HepG2 (cell line): ENCODE measurements around the gene ZSWIM6. TPM values are rescaled to one million over a fixed set of nuclear protein-coding genes. Genes with fewer than 3 reads are reported as not detected.

Source experiments
- CBX2 ChIP-seq, 2 experiments: fragments of 200-600 bp in 1 of 2; sonication (generic); formaldehyde crosslinking in 1 of 2; IDR thresholded peaks; 2 replicates each; pipeline versions ENCODE4 v1.7.0 to v1.8.1; 2018 to 2022; ENCODE audit warnings: low read depth in 2 of 2, low read length in 1 of 2, mild to moderate bottlenecking in 1 of 2, missing genetic modification reagents in 1 of 2
- DR1 ChIP-seq: sonication (generic); formaldehyde crosslinking; IDR thresholded peaks from 2 replicates; pipeline ENCODE4 v1.8.0; 2021; ENCODE audit warnings: mild to moderate bottlenecking, missing genetic modification reagents, inconsistent platforms
- FUBP1 ChIP-seq: sonication (generic); formaldehyde crosslinking; IDR thresholded peaks from 2 replicates; pipeline ENCODE4 v1.5.1; 2020; ENCODE audit warnings: missing genetic modification reagents, mild to moderate bottlenecking, borderline replicate concordance
- GABPB1 ChIP-seq: IDR thresholded peaks from 2 replicates; pipeline ENCODE4 v1.6.1; 2016; ENCODE audit warnings: mild to moderate bottlenecking, missing genetic modification reagents, moderate library complexity, missing compliant biosample characterization
- GFI1 ChIP-seq: sonication (generic); formaldehyde crosslinking; IDR thresholded peaks from 2 replicates; pipeline ENCODE4 v1.5.0; 2020; ENCODE audit warnings: missing genetic modification reagents, mild to moderate bottlenecking, borderline replicate concordance
- GPN1 ChIP-seq: sonication (generic); formaldehyde crosslinking; IDR thresholded peaks from 2 replicates; pipeline ENCODE4 v1.5.1; 2020; ENCODE audit warnings: missing genetic modification reagents, borderline replicate concordance
- HHEX ChIP-seq: IDR thresholded peaks from 2 replicates; pipeline ENCODE4 v1.6.1; 2016; ENCODE audit warnings: control low read depth
- JUND ChIP-seq: sonication (generic); formaldehyde crosslinking; IDR thresholded peaks from 2 replicates; pipeline ENCODE4 v1.8.0; 2022; ENCODE audit warnings: mild to moderate bottlenecking, missing genetic modification reagents
- MAFG ChIP-seq: sonication (generic); formaldehyde crosslinking; IDR thresholded peaks from 2 replicates; pipeline ENCODE4 v1.5.1; 2020; ENCODE audit warnings: mild to moderate bottlenecking, missing genetic modification reagents
- MATR3 ChIP-seq: sonication (generic); formaldehyde crosslinking; IDR thresholded peaks from 2 replicates; pipeline ENCODE4 v1.4.0; 2020; ENCODE audit warnings: missing genetic modification reagents
- SIX1 ChIP-seq: sonication (generic); formaldehyde crosslinking; IDR thresholded peaks from 2 replicates; pipeline ENCODE4 v1.4.0; 2020; ENCODE audit warnings: missing genetic modification reagents, borderline replicate concordance
- TAF1 ChIP-seq: sonication (generic); formaldehyde crosslinking; IDR thresholded peaks from 2 replicates; pipeline ENCODE4 v1.4.0; 2020; ENCODE audit warnings: missing genetic modification reagents
- TFE3 ChIP-seq: IDR thresholded peaks from 2 replicates; pipeline ENCODE4 v1.6.1; 2016
- USF2 ChIP-seq, 2 experiments: sonication (generic) in 1 of 2; formaldehyde crosslinking in 1 of 2; IDR thresholded peaks; 2 replicates each; pipeline versions ENCODE4 v1.5.1 to v1.6.1; 2011 to 2020; ENCODE audit warnings: borderline replicate concordance in 1 of 2, low read depth in 1 of 2, low read length in 1 of 2, mild to moderate bottlenecking in 1 of 2, missing genetic modification reagents in 1 of 2, moderate library complexity in 1 of 2
- ZKSCAN8 ChIP-seq: IDR thresholded peaks from 2 replicates; pipeline ENCODE4 v1.6.1; 2016; ENCODE audit warnings: borderline replicate concordance, missing genetic modification reagents, missing compliant biosample characterization
- ZMYM4 ChIP-seq: sonication (generic); formaldehyde crosslinking; IDR thresholded peaks from 2 replicates; pipeline ENCODE4 v1.8.1; 2023; ENCODE audit warnings: mild to moderate bottlenecking, missing genetic modification reagents
- ZNF343 ChIP-seq: sonication (generic); formaldehyde crosslinking; IDR thresholded peaks from 2 replicates; pipeline ENCODE4 v1.4.0; 2020; ENCODE audit warnings: mild to moderate bottlenecking, missing genetic modification reagents
- ZNF660 ChIP-seq: sonication (generic); formaldehyde crosslinking; IDR thresholded peaks from 2 replicates; pipeline ENCODE4 v1.5.1; 2020; ENCODE audit warnings: mild to moderate bottlenecking, low read depth, missing genetic modification reagents, borderline replicate concordance
- ZNF674 ChIP-seq: sonication (generic); formaldehyde crosslinking; IDR thresholded peaks from 2 replicates; pipeline ENCODE4 v1.5.0; 2020; ENCODE audit warnings: low read depth, mild to moderate bottlenecking, missing genetic modification reagents
- ZNF710 ChIP-seq: sonication (generic); formaldehyde crosslinking; IDR thresholded peaks from 2 replicates; pipeline ENCODE4 v1.5.0; 2020; ENCODE audit warnings: mild to moderate bottlenecking, missing genetic modification reagents, borderline replicate concordance
- ZNF782 ChIP-seq: sonication (generic); formaldehyde crosslinking; IDR thresholded peaks from 2 replicates; pipeline ENCODE4 v1.4.0; 2020; ENCODE audit warnings: missing genetic modification reagents, mild to moderate bottlenecking, borderline replicate concordance
- polyA plus RNA-seq, 8 experiments: library from polyadenylated mRNA; depleted of rRNA in 3 of 8; stranded (reverse) in 7 of 8; unstranded in 1 of 8; fragments of >200 nt; fragmentation: Illumina TruSeq in 4 of 8; extraction: Trizol in 4 of 8; gene quantifications; 2 replicates each; pipeline versions ENCODE4 v1.2.1 to v1.2.3, GENCODE V29; 2011 to 2016; ENCODE audit warnings: low read depth in 4 of 8, missing spikeins in 1 of 8, mixed read lengths in 1 of 8; ENCODE audit not compliant: insufficient read depth in 1 of 8
- total RNA-seq, 5 experiments: library from RNA; depleted of rRNA; stranded (reverse); fragments of >200 nt; fragmentation: Illumina TruSeq; extraction: Trizol; gene quantifications; 2 replicates each; pipeline ENCODE4 v1.2.3, GENCODE V29; 2016; ENCODE audit warnings: low read depth in 1 of 5

ZSWIM6 gene
- total and polyA plus RNA-seq, 2 of the 13 experiments (the other 11 are each of a cell fraction or from before 2014, with no cell fraction given): 0.82 to 1.9 TPM

GRCh38 chr5:61331407-61332357 lies at the start of gene ZSWIM6 (continued):
- TF ChIP-seq MATR3 (CRISPR knock-in tag) (no peak), ZNF674 (CRISPR knock-in tag) (no peak), ZNF710 (CRISPR knock-in tag) (0 out of 2 replicates have a peak, but pooled peaks have one; percentile 11), GPN1 (no peak), ZMYM4 (peak; percentile 68), TFE3 (CRISPR knock-in tag) (no peak), FUBP1 (CRISPR knock-in tag) (no peak), MAFG (no peak), TAF1 (peak; percentile 96), GABPB1 (peak; percentile 87), DR1 (CRISPR knock-in tag) (peak; percentile 64), ZNF660 (CRISPR knock-in tag) (no peak), ZNF343 (CRISPR knock-in tag) (no peak), JUND (CRISPR knock-in tag) (no peak), GFI1 (CRISPR knock-in tag) (no peak), SIX1 (CRISPR knock-in tag) (no peak), ZKSCAN8 (CRISPR knock-in tag) (no peak), ZNF782 (CRISPR knock-in tag) (no peak), CBX2 (IDR thresholded peaks at IDR 0.05; ENCODE audit: low read depth, low read length) (no peak), CBX2 (CRISPR knock-in tag; IDR thresholded peaks at IDR 0.05; ENCODE audit: low read depth) (no peak), HHEX (CRISPR knock-in tag) (no peak), USF2 (IDR thresholded peaks at IDR 0.05; ENCODE audit: low read depth, low read length) (no peak), USF2 (CRISPR knock-in tag; IDR thresholded peaks at IDR 0.05; ENCODE audit: borderline replicate concordance) (peak; percentile 97; the same call in 1 of the 2 replicates)
